Measurements from ENCODE around the gene DTNBP1. TPM values are rescaled to one million over a fixed set of nuclear protein-coding genes. Genes with fewer than 3 reads are reported as not detected.

DTNBP1 gene
- total and polyA plus RNA-seq, 2 donors (not counting 3 experiments of a cell fraction or from before 2014, with no cell fraction given) = 24.3 to 28.9 TPM

- no TSS peak for BruUV-seq (replicated peaks)
- CTCF ChIA-PET = interaction anchor here (0.6 to 6.2 kb wide), 49 partner anchors 10 to 585 kb away, joined by 3 to 287 read pairs (median 5); partner anchors contain the start of gene MYLIP
- peak; percentile 98 for FAIRE-seq
Observed at GRCh38 chr6:15691250-15691869, 28.5 kb upstream of the DTNBP1 start.

More at GRCh38 chr6:15691250-15691869, 28.5 kb upstream of the DTNBP1 start:
- Histone ChIP-seq H3K9me3 (replicated peaks; ENCODE audit: control insufficient read depth, insufficient read depth, low read length) (no peaks in the 10 kb centered on the region), H3K4me2 (ENCODE audit: insufficient read depth, low read length) (peak overlapping the region; percentile 32), H3K4me1 (ENCODE audit: control insufficient read depth, extremely low read depth, insufficient read depth, low read length) (peaks cover 3% of the 10 kb centered on the region), H3K27ac (ENCODE audit: insufficient read depth, low read depth, low read length) (no peak overlapping the region), H3K27me3 (ENCODE audit: control insufficient read depth in 2 of 2, insufficient read depth in 2 of 2, low read length in 2 of 2) (peaks cover 1 to 2% of the 10 kb centered on the region in 2 experiments), H3K9me1 (replicated peaks; ENCODE audit: control insufficient read depth, extremely low read depth, insufficient read depth, low read length) (no peaks in the 10 kb centered on the region), H3K4me3 (replicated peaks in 1 of 3; ENCODE audit: insufficient read depth in 1 of 3, low read depth in 1 of 3, low read length in 3 of 3) (no peak overlapping the region), H3K36me3 (ENCODE audit: control insufficient read depth in 2 of 2, extremely low read depth in 1 of 2, insufficient read depth in 2 of 2, low read length in 2 of 2) (no peaks in the 10 kb centered on the region), H2AFZ (ENCODE audit: low read depth, low read length) (peak overlapping the region; percentile 4), H3K9ac (replicated peaks; ENCODE audit: extremely low read depth, insufficient read depth, low read length) (no peak overlapping the region), H3K79me2 (ENCODE audit: control insufficient read depth, insufficient read depth, low read length) (no peaks in the 10 kb centered on the region), H4K20me1 (replicated peaks; ENCODE audit: control insufficient read depth, extremely low read depth, insufficient read depth, low read length) (no peaks in the 10 kb centered on the region)
- dilution Hi-C loops (cut with MboI; ENCODE audit: extremely low pct_ligation_motif_present, low sequenced_read_pairs) = no loop called here
- POLR2A ChIA-PET = interaction anchor here (1.0 to 1.5 kb wide), 4 partner anchors 437 to 492 kb away, joined by 3 to 7 read pairs (median 5); partner anchors contain the start of gene MYLIP
- DNase-seq (ENCODE audit: low read depth, low spot score) = peak; percentile 86
- intact Hi-C loops (cut with micrococcal nuclease) = loop anchor here (1.0 to 5.0 kb wide), 8 partner anchors 181 to 640 kb away; partner anchors contain the start of gene MYLIP
- no peak for TF ChIP-seq JUN (IDR thresholded peaks at IDR 0.05; ENCODE audit: borderline replicate concordance, insufficient read depth, insufficient read length, low read depth)
- TF ChIP-seq CTCF (IDR thresholded peaks at IDR 0.05; ENCODE audit: extremely low read depth in 1 of 2, insufficient read depth in 1 of 2, low read depth in 1 of 2, low read length in 2 of 2) = peak; percentile 99 to 100
